Measurements from ENCODE around the gene TGFA. TPM values are rescaled to one million over a fixed set of nuclear protein-coding genes. Genes with fewer than 3 reads are reported as not detected.

TGFA gene
- total RNA-seq, 1 experiment from 2014 or later = 27.7 TPM

DNA sequence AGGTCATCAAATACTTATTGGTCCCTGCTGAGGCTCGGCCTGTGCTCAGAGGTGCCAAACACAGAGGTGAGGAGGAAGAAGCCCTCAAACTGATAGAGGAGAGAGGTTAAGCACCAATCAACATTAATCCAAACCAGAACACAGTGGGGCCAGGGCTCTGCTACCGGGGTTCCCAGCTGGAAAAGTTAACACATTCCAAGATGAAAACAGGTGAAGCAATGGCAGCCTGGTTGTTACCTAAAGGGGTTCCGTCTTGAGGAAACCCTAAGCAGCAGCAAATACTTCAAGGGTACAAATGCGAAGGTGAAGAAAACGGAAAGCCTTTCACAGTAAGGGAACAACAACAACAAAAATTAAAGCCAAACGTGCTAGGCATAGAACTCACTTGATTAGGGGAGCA, 5.4 kb downstream of the TGFA start:
- no peak overlapping the region for H3K27ac ChIP-seq
- no TSS peak for BruUV-seq (replicated peaks)
- H4K20me1 ChIP-seq (ENCODE audit: insufficient read depth) = 0 out of 2 replicates have a peak, but pooled peaks cover 3% of the 10 kb centered on the region
- no peak overlapping the region for H3K4me2 ChIP-seq
- H3K79me2 ChIP-seq (ENCODE audit: low read depth) = peaks cover 97% of the 10 kb centered on the region
- POLR2A ChIA-PET (ENCODE audit: unreplicated experiment) = no interaction called here
- H3F3A ChIP-seq (ENCODE audit: insufficient read depth, low read depth) = peaks cover 8% of the 10 kb centered on the region
- peaks cover 4% of the 10 kb centered on the region; the same call in 1 of the 2 replicates for H3K36me3 ChIP-seq (ENCODE audit: low read depth)
- H3K4me3 ChIP-seq = no peak overlapping the region
- intact Hi-C loops (cut with micrococcal nuclease; ENCODE audit: unreplicated experiment) = no loop called here
- H3K9me2 ChIP-seq (ENCODE audit: insufficient read depth) = no peaks in the 10 kb centered on the region
- H3K27me3 ChIP-seq (ENCODE audit: insufficient read depth, low read depth) = no peaks in the 10 kb centered on the region
- H3K4me1 ChIP-seq (replicated peaks; ENCODE audit: insufficient read depth) = peaks cover 50% of the 10 kb centered on the region
- TF ChIP-seq, protein P1, sequence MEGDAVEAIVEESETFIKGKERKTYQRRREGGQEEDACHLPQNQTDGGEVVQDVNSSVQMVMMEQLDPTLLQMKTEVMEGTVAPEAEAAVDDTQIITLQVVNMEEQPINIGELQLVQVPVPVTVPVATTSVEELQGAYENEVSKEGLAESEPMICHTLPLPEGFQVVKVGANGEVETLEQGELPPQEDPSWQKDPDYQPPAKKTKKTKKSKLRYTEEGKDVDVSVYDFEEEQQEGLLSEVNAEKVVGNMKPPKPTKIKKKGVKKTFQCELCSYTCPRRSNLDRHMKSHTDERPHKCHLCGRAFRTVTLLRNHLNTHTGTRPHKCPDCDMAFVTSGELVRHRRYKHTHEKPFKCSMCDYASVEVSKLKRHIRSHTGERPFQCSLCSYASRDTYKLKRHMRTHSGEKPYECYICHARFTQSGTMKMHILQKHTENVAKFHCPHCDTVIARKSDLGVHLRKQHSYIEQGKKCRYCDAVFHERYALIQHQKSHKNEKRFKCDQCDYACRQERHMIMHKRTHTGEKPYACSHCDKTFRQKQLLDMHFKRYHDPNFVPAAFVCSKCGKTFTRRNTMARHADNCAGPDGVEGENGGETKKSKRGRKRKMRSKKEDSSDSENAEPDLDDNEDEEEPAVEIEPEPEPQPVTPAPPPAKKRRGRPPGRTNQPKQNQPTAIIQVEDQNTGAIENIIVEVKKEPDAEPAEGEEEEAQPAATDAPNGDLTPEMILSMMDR (conservative IDR thresholded peaks at IDR 0.05) = no peak
- no peak for TF ChIP-seq EZH2 (IDR thresholded peaks at IDR 0.05; ENCODE audit: low read depth)
- CTCF ChIA-PET = no interaction called here
- DNase-seq = no peak
- no peaks in the 10 kb centered on the region for H3K9me3 ChIP-seq (ENCODE audit: insufficient read depth, low read depth)
- no peak overlapping the region for H2AFZ ChIP-seq

- Histone ChIP-seq H3K4me1 (replicated peaks; ENCODE audit: insufficient read depth) (peaks cover 64% of the 10 kb centered on the region), H3K27me3 (ENCODE audit: insufficient read depth, low read depth) (no peaks in the 10 kb centered on the region), H3K36me3 (ENCODE audit: low read depth) (peaks cover 4% of the 10 kb centered on the region; the same call in 1 of the 2 replicates), H3F3A (ENCODE audit: insufficient read depth, low read depth) (peaks cover 13% of the 10 kb centered on the region), H3K79me2 (ENCODE audit: low read depth) (peaks cover 97% of the 10 kb centered on the region), H3K9me3 (ENCODE audit: insufficient read depth, low read depth) (no peaks in the 10 kb centered on the region), H3K9me2 (ENCODE audit: insufficient read depth) (no peaks in the 10 kb centered on the region), H4K20me1 (ENCODE audit: insufficient read depth) (peaks cover 3% of the 10 kb centered on the region; the same call in 1 of the 2 replicates), H2AFZ (no peak overlapping the region), H3K4me2 (no peak overlapping the region), H3K27ac (peak overlapping the region; percentile 24; the same call in 1 of the 2 replicates), H3K4me3 (no peak overlapping the region)
- TF ChIP-seq, protein P1 (conservative IDR thresholded peaks at IDR 0.05) = no peak
- TF ChIP-seq EZH2 (IDR thresholded peaks at IDR 0.05; ENCODE audit: low read depth) = no peak
- BruUV-seq (replicated peaks) = no TSS peak
- CTCF ChIA-PET = no interaction called here
- intact Hi-C loops (cut with micrococcal nuclease; ENCODE audit: unreplicated experiment) = no loop called here
- DNase-seq = no peak
- POLR2A ChIA-PET (ENCODE audit: unreplicated experiment) = no interaction called here
Measured at GRCh38 chr2:70546885-70547284, 6.7 kb downstream of the TGFA start.

DNA sequence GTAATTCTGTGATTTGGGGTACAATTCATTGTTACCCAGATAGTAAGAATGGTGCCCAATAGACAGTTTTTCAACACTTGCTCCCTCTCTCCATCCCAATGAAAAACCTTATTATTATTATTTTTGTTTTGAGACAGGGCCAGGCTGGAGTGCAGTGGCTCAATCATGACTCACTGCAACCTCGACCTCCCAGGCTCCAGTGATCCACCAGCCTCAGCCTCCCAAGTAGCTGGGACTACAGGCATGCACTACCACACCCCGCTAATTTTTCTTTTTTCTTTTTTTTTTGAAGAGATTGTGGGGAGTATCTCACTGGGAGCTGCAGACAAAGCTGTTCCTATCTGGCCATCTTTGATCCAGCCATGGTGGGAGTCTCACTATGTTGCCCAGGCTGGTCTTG, 7.2 kb downstream of the TGFA start:
- Histone ChIP-seq H3F3A (ENCODE audit: insufficient read depth, low read depth) (peaks cover 18% of the 10 kb centered on the region), H3K36me3 (ENCODE audit: low read depth) (peaks cover 4% of the 10 kb centered on the region; the same call in 1 of the 2 replicates), H3K4me2 (no peak overlapping the region), H3K4me3 (no peak overlapping the region), H2AFZ (no peak overlapping the region), H3K9me2 (ENCODE audit: insufficient read depth) (no peaks in the 10 kb centered on the region), H3K9me3 (ENCODE audit: insufficient read depth, low read depth) (no peaks in the 10 kb centered on the region), H3K27me3 (ENCODE audit: insufficient read depth, low read depth) (no peaks in the 10 kb centered on the region), H3K79me2 (ENCODE audit: low read depth) (peaks cover 94% of the 10 kb centered on the region), H3K4me1 (replicated peaks; ENCODE audit: insufficient read depth) (peaks cover 66% of the 10 kb centered on the region), H4K20me1 (ENCODE audit: insufficient read depth) (peaks cover 3% of the 10 kb centered on the region; the same call in 1 of the 2 replicates), H3K27ac (peak overlapping the region; percentile 24; the same call in 1 of the 2 replicates)
- ChIA-PET CTCF (no interaction called here), POLR2A (ENCODE audit: unreplicated experiment) (no interaction called here)
- BruUV-seq (replicated peaks) = no TSS peak
- TF ChIP-seq EZH2 (IDR thresholded peaks at IDR 0.05; ENCODE audit: low read depth) = no peak
- TF ChIP-seq, protein P1 (conservative IDR thresholded peaks at IDR 0.05) = no peak
- intact Hi-C loops (cut with micrococcal nuclease; ENCODE audit: unreplicated experiment) = no loop called here
- DNase-seq = no peak
